ENCODE results near the gene CSTF2. TPM values are rescaled to one million over a fixed set of nuclear protein-coding genes. Genes with fewer than 3 reads are reported as not detected.
"Not testable (repeated sequence)": the region's sequence is repeated elsewhere in the genome, so short reads cannot be mapped to it uniquely, and the experiment has no call there.

Gene CSTF2
- 10 to 100 TPM; 32.8 to 33.0 TPM for total RNA-seq

GRCh38 chrX:100819837-100820666, at the start of gene CSTF2:
Gene CSTF2 (plus strand): TSS chrX:100820391. CDS start chrX:100820417, 26 bp downstream.
- Mint-ChIP-seq H3K36me3 (ENCODE audit: insufficient read depth in 2 of 2) (peaks cover 2 to 9% of the 10 kb centered on the region in 2 donors), H3K9me3 (no peaks in the 10 kb centered on the region), H3K27ac (peak within 1 kb of the TSS; percentile 80), H3K4me3 (peak within 1 kb of the TSS; percentile 85 to 92), H3K4me1 (ENCODE audit: low read depth) (peaks cover 7% of the 10 kb centered on the region), H3K27me3 (ENCODE audit: low read depth) (peaks cover 25% of the 10 kb centered on the region)
- DNase-seq = peak; percentile 80 to 82
- ATAC-seq (replicated peaks in 1 of 2) = peak; percentile 99

GRCh38 chrX:100796371-100796770, 23.8 kb upstream of the CSTF2 start:
- peaks cover 22% of the 10 kb centered on the region for H3K27me3 Mint-ChIP-seq (ENCODE audit: low read depth)
- ATAC-seq (replicated peaks in 1 of 2); DNase-seq; H3K36me3 Mint-ChIP-seq (ENCODE audit: insufficient read depth in 2 of 2); H3K27ac Mint-ChIP-seq; H3K4me3 Mint-ChIP-seq; H3K9me3 Mint-ChIP-seq; H3K4me1 Mint-ChIP-seq (ENCODE audit: low read depth): not testable (repeated sequence)

GRCh38 chrX:100797359-100797758, 22.8 kb upstream of the CSTF2 start:
- Mint-ChIP-seq H3K4me3 (no peak overlapping the region), H3K27me3 (ENCODE audit: low read depth) (peaks cover 27% of the 10 kb centered on the region), H3K4me1 (ENCODE audit: low read depth) (no peaks in the 10 kb centered on the region), H3K36me3 (ENCODE audit: insufficient read depth in 2 of 2) (no peaks in the 10 kb centered on the region), H3K27ac (no peak overlapping the region), H3K9me3 (no peaks in the 10 kb centered on the region)
- no peak for DNase-seq
- ATAC-seq (replicated peaks in 1 of 2) = no peak

- Mint-ChIP-seq H3K27me3 (ENCODE audit: low read depth) (peaks cover 32% of the 10 kb centered on the region), H3K27ac (no peak overlapping the region), H3K36me3 (ENCODE audit: insufficient read depth in 2 of 2) (no peaks in the 10 kb centered on the region), H3K9me3 (no peaks in the 10 kb centered on the region), H3K4me1 (ENCODE audit: low read depth) (no peaks in the 10 kb centered on the region), H3K4me3 (no peak overlapping the region)
- DNase-seq (no peak), ATAC-seq (replicated peaks in 1 of 2) (no peak)
Observed at GRCh38 chrX:100798484-100799214, 21.5 kb upstream of the CSTF2 start.

- H3K27ac Mint-ChIP-seq = no peak overlapping the region
- ATAC-seq (replicated peaks in 1 of 2) (no peak), DNase-seq (no peak)
- H3K9me3 Mint-ChIP-seq = peaks cover 3 to 4% of the 10 kb centered on the region in 2 donors
- no peak overlapping the region for H3K4me3 Mint-ChIP-seq
- H3K4me1 Mint-ChIP-seq (ENCODE audit: low read depth) = no peaks in the 10 kb centered on the region
- H3K27me3 Mint-ChIP-seq (ENCODE audit: low read depth) = peaks cover 55% of the 10 kb centered on the region
- peaks cover 0 to 3% of the 10 kb centered on the region in 2 donors for H3K36me3 Mint-ChIP-seq (ENCODE audit: insufficient read depth in 2 of 2)
Observed at GRCh38 chrX:100802843-100803242, 17.3 kb upstream of the CSTF2 start.

- Mint-ChIP-seq H3K4me3 (no peak overlapping the region), H3K27ac (no peak overlapping the region), H3K9me3 (peaks cover 5 to 7% of the 10 kb centered on the region in 2 donors), H3K27me3 (ENCODE audit: low read depth) (peaks cover 74% of the 10 kb centered on the region), H3K4me1 (ENCODE audit: low read depth) (no peaks in the 10 kb centered on the region), H3K36me3 (ENCODE audit: insufficient read depth in 2 of 2) (peaks cover 5 to 6% of the 10 kb centered on the region in 2 donors)
- ATAC-seq (replicated peaks in 1 of 2) = no peak
- DNase-seq = no peak
Observed at GRCh38 chrX:100804780-100805179, 15.4 kb upstream of the CSTF2 start.

- DNase-seq; H3K9me3 Mint-ChIP-seq; H3K36me3 Mint-ChIP-seq (ENCODE audit: insufficient read depth in 2 of 2); ATAC-seq (replicated peaks in 1 of 2); H3K27ac Mint-ChIP-seq; H3K4me3 Mint-ChIP-seq; H3K4me1 Mint-ChIP-seq (ENCODE audit: low read depth): not testable (repeated sequence)
- H3K27me3 Mint-ChIP-seq (ENCODE audit: low read depth) = peaks cover 79% of the 10 kb centered on the region
Observed at GRCh38 chrX:100808265-100808664, 11.9 kb upstream of the CSTF2 start.

GRCh38 chrX:100812216-100813158, 7.7 kb upstream of the CSTF2 start:
- Mint-ChIP-seq H3K36me3 (ENCODE audit: insufficient read depth in 2 of 2) (peaks cover 5 to 7% of the 10 kb centered on the region in 2 donors), H3K27me3 (ENCODE audit: low read depth) (peaks cover 82% of the 10 kb centered on the region), H3K9me3 (peaks cover 4% of the 10 kb centered on the region in 2 donors), H3K27ac (no peak overlapping the region), H3K4me1 (ENCODE audit: low read depth) (no peaks in the 10 kb centered on the region), H3K4me3 (no peak overlapping the region)
- ATAC-seq (replicated peaks in 1 of 2) (no peak), DNase-seq (no peak)

- ATAC-seq (replicated peaks in 1 of 2) = no peak
- H3K27ac Mint-ChIP-seq = no peak overlapping the region
- peaks cover 7% of the 10 kb centered on the region for H3K4me1 Mint-ChIP-seq (ENCODE audit: low read depth)
- no peak overlapping the region for H3K4me3 Mint-ChIP-seq
- DNase-seq = no peak
- no peaks in the 10 kb centered on the region for H3K9me3 Mint-ChIP-seq
- H3K36me3 Mint-ChIP-seq (ENCODE audit: insufficient read depth in 2 of 2) = peaks cover 2% of the 10 kb centered on the region in 2 donors
- peaks cover 42% of the 10 kb centered on the region for H3K27me3 Mint-ChIP-seq (ENCODE audit: low read depth)
Observed at GRCh38 chrX:100817340-100817739, 2.9 kb upstream of the CSTF2 start.

GRCh38 chrX:100819534-100819836, 706 bp upstream of the CSTF2 start:
- Mint-ChIP-seq H3K27ac (peak overlapping the region; percentile 80), H3K36me3 (ENCODE audit: insufficient read depth in 2 of 2) (peaks cover 2 to 4% of the 10 kb centered on the region in 2 donors), H3K9me3 (no peaks in the 10 kb centered on the region), H3K4me1 (ENCODE audit: low read depth) (peaks cover 7% of the 10 kb centered on the region), H3K27me3 (ENCODE audit: low read depth) (peaks cover 31% of the 10 kb centered on the region), H3K4me3 (peak overlapping the region; percentile 85 to 92)
- no peak for DNase-seq
- ATAC-seq (replicated peaks in 1 of 2) = no peak

GRCh38 chrX:100829730-100830129, 9.5 kb downstream of the CSTF2 start:
- H3K4me1 Mint-ChIP-seq (ENCODE audit: low read depth) = peaks cover 22% of the 10 kb centered on the region
- peak; percentile 12 to 13 for DNase-seq
- peaks cover 14% of the 10 kb centered on the region for H3K27me3 Mint-ChIP-seq (ENCODE audit: low read depth)
- no peaks in the 10 kb centered on the region for H3K9me3 Mint-ChIP-seq
- H3K4me3 Mint-ChIP-seq = peak overlapping the region; percentile 71 to 81
- H3K27ac Mint-ChIP-seq = peak overlapping the region; percentile 94
- ATAC-seq (replicated peaks in 1 of 2) = peak; percentile 84 to 90
- H3K36me3 Mint-ChIP-seq (ENCODE audit: insufficient read depth in 2 of 2) = peaks cover 16 to 27% of the 10 kb centered on the region in 2 donors

- peak overlapping the region; percentile 71 to 81 for H3K4me3 Mint-ChIP-seq
- H3K9me3 Mint-ChIP-seq = no peaks in the 10 kb centered on the region
- DNase-seq = no peak
- H3K27me3 Mint-ChIP-seq (ENCODE audit: low read depth) = peaks cover 14% of the 10 kb centered on the region
- H3K4me1 Mint-ChIP-seq (ENCODE audit: low read depth) = peaks cover 22% of the 10 kb centered on the region
- ATAC-seq (replicated peaks in 1 of 2) = peak; percentile 25 to 26
- H3K36me3 Mint-ChIP-seq (ENCODE audit: insufficient read depth in 2 of 2) = peaks cover 16 to 24% of the 10 kb centered on the region in 2 donors
- H3K27ac Mint-ChIP-seq = peak overlapping the region; percentile 94
Observed at GRCh38 chrX:100830143-100830542, 10.0 kb downstream of the CSTF2 start.

All from activated T-cell treated with anti-CD3 and anti-CD28 coated beads, Interleukin-2, amount 50 U/mL, for 72 hours (primary cell).